GM12891 (cell line): Measurements from ENCODE around the gene CD4.

Source experiments
- DNase-seq: peaks from one replicate; pipeline ENCODE4 v3.0.0; 2011; ENCODE audit warnings: low spot score; ENCODE audit not compliant: insufficient read length
- FAIRE-seq: peaks from 2 replicates; lab custom pipeline; 2011; peaks lifted over from hg19 to GRCh38; lab: Jason Lieb, UNC
- PAX5 ChIP-seq: IDR thresholded peaks from 2 replicates; pipeline ENCODE4 v1.6.1; 2011; ENCODE audit warnings: low read length, moderate library complexity, mild to moderate bottlenecking; ENCODE audit not compliant: insufficient read depth, severe bottlenecking
- POLR2A ChIP-seq: IDR thresholded peaks from 2 replicates; pipeline ENCODE4 v1.6.1; 2011; ENCODE audit warnings: low read depth, low read length, control low read depth
- POLR2AphosphoS5 ChIP-seq: IDR thresholded peaks from 2 replicates; pipeline ENCODE4 v1.6.1; 2011; ENCODE audit warnings: low read depth, low read length, control low read depth
- POU2F2 ChIP-seq: IDR thresholded peaks from 2 replicates; pipeline ENCODE4 v1.6.1; 2011; ENCODE audit warnings: low read depth, mild to moderate bottlenecking, control low read depth, low read length, moderate library complexity
- SPI1 ChIP-seq: IDR thresholded peaks from 2 replicates; pipeline ENCODE4 v1.6.1; 2011; ENCODE audit warnings: low read depth, low read length, control low read depth
- TAF1 ChIP-seq: IDR thresholded peaks from 2 replicates; pipeline ENCODE4 v1.6.1; 2011; ENCODE audit warnings: low read depth, low read length, control low read depth

CD4 gene

DNA sequence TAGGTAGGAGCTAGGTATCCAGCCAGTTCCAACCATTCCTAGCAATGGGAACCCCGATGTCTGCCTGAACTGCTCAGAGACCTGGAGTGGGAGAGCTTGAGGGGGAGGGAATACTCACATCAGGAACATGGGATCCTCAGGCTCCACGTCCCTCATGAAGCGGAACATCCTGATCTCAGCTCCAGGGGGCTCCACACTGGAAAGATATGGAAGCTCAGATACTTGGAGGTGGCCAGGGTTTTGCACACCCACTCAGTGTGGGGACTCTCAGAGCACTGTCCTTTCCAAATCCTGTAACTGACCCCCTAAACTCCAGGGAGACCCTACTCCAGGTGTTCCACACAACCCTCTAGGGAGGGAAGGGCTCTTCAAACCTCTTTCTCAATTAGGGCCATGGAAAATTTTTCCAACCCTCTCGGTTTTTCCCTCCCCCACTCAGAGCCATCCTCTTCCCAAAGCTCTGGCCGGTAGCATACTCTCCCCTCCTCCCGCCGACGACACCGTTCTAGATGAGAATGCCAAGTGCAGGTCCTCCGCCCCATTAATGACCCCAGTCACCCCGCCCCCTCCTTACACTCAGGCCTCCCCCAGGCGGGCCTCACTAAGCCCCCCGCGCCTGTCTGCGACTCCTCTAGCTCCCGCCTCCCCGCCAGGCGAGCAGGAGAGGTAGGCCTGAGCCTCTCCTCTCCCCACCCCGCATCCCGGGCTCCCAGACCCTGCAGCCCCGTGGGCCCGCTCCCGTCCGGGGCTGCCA, 37.0 kb upstream of the CD4 start:
- DNase-seq, result no peak
- no peak for TF ChIP-seq POLR2A
- peak; percentile 66 for FAIRE-seq

GRCh38 chr12:6752921-6753771, 36.2 kb upstream of the CD4 start, which contains the start of gene MLF2:
TSS of gene MLF2 (minus strand) at chr12:6753141. CDS start at chr12:6752334, 807 bp downstream.
- FAIRE-seq (peak; percentile 97), DNase-seq (peak; percentile 99)
- TF ChIP-seq PAX5 (no peak), POU2F2 (0 out of 2 replicates have a peak, but pooled peaks have one; percentile 62), POLR2A (peak; percentile 72), SPI1 (0 out of 2 replicates have a peak, but pooled peaks have one; percentile 5), POLR2AphosphoS5 (peak; percentile 73; the same call in 1 of the 2 replicates), TAF1 (peak; percentile 40; the same call in 1 of the 2 replicates)

- TF ChIP-seq SPI1 (no peak), PAX5 (peak; percentile 6)
- DNase-seq, result no peak
- no peak for FAIRE-seq
Observed at GRCh38 chr12:6753772-6754356, 35.5 kb upstream of the CD4 start.

DNA sequence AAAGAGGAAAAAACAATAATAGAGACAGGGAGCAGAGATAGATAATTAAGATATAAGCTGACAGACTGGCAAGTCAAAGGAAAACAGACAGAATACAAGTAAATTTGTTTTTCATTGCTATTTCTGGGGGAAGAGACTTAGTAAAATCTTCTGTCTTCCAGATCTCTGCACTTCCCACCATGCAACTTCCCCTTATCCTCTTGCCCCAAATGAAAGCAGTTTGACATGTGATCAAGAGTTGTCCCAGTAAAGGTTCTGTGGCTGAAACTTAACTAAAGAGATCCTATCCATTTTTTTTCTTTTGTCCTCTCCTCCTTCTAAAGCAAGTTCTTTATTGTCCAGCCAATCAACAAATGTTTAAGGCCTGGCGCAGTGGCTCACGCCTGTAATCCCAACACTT, 34.9 kb upstream of the CD4 start:
- DNase-seq (no peak), FAIRE-seq (no peak)
- TF ChIP-seq SPI1 (no peak), TAF1 (no peak), POLR2A (no peak), POU2F2 (no peak)

DNA sequence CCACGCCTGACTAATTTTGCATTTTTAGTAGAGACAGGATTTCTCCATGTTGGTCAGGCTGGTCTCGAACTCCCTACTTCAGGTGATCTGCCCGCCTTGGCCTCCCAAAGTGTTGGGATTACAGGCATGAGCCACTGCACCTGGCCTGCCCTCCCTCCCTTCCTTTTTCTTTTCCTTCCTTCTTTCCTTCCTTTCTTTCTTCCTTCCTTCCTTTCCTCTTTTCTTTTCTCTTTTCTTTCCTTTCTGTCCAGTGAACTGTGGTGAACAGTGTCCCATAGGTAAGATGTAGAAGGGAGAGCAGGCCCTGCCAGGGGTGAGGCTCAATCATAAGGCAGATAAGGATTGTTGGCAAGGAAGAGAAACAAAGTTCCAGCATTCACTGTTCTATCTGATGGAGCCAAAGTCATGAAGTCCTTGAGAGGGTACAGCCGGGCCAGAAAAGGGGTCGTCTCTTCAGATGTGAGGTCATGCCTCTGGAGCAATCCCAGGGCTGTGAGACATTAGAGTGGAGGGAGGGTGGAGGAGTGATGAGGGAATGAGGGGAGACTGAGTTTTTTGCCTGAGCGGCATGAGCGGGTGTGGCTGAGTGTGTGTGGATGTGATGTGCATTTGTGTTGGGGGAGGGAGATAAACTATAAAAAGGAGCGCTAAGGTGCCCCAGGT, 32.2 kb upstream of the CD4 start:
- FAIRE-seq, result no peak
- TF ChIP-seq POLR2AphosphoS5 (no peak), SPI1 (no peak), POLR2A (no peak), TAF1 (no peak), POU2F2 (no peak), PAX5 (no peak)

GRCh38 chr12:6758506-6759095, 30.7 kb upstream of the CD4 start:
- DNase-seq, result no peak
- FAIRE-seq, result peak; percentile 70
- TF ChIP-seq POLR2AphosphoS5 (no peak), SPI1 (peak; percentile 24; the same call in 1 of the 2 replicates)

More for the DNA sequence above, 32.2 kb upstream of the CD4 start:
- DNase-seq, result no peak

DNA sequence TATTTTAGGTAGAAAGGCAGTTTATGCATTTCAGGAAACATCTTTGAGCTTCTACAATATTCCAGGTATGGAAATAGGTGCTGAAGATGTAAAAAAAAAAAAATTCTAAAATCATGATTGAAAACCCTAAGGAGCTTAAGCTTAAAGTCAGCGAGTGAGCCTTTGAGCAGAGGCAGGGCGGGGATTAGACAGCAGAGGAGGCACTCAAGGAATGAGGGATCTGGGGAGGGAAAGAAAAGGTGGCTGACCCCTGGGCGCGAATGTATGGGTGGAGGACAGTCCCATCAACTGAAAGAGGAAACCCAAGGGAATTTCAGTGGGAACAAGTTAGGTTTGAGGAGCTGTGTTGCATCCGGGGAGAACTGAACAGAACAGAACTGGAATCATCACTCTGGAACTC, 29.6 kb upstream of the CD4 start:
- TF ChIP-seq SPI1, result no peak
- TF ChIP-seq TAF1, result no peak
- TF ChIP-seq POLR2AphosphoS5, result no peak
- no peak for TF ChIP-seq PAX5
- TF ChIP-seq POU2F2, result no peak
- DNase-seq (no peak), FAIRE-seq (no peak)

- no peak for DNase-seq
- FAIRE-seq, result no peak
- TF ChIP-seq TAF1, result no peak
- no peak for TF ChIP-seq POU2F2
- TF ChIP-seq SPI1, result no peak
- no peak for TF ChIP-seq POLR2AphosphoS5
- TF ChIP-seq PAX5, result no peak
- TF ChIP-seq POLR2A, result no peak
Observed at GRCh38 chr12:6763380-6763779, 25.9 kb upstream of the CD4 start.

DNA sequence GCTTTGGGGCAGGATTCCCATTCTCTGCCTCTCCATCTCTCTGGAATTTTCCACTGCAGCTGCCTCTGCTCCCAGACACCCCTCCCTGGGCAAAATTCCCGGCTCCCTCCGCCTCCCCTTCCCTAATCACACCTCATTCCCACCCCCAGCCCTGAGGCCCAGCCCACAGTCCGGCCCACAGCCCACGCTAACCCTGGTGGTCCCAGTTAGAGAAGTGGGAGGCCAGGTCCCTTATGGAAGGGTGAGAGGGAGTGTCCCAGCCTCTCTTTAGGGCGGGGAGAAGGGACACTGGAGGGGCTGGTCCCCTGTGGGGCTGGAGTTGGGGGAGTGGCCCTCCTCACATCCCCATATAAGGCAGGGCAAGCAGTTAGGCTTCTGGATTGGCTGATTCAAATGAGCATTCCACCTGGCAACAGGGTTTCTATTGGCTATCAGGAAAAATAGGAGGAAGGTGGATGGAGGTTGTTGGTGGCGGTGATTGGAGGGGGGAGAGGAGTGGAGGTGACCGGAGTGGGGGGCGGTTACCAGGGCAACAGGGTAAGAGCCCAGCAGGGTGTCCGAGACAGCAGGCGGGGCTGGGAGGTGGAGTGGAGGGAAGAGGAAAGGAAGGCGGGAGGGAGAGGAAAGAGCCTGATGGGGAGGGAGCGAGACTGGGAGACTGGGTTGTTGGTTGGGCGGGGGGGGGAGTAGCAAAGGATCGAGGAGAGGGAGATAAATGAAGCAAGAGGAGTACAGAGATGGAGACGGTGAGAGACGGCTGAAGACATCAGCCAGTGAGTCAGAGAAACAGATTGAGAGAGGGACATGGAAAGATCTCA, 25.1 kb upstream of the CD4 start:
- peak; percentile 97 for FAIRE-seq
- peak; percentile 90 for DNase-seq
- no peak for TF ChIP-seq POLR2AphosphoS5
- no peak for TF ChIP-seq POLR2A
- no peak for TF ChIP-seq PAX5
- TF ChIP-seq SPI1, result no peak
- TF ChIP-seq POU2F2, result peak; percentile 64; the same call in 1 of the 2 replicates
- no peak for TF ChIP-seq TAF1
